Hematopoietic multipotent progenitor cell treated with erythropoietin and hydrocortisone succinate and interleukin-3 and kit ligand, for 6 days (in vitro differentiated cells): Measurements from ENCODE around the gene ANKRD13A.

ENCODE experiments used
- DNase-seq: peaks from one replicate; pipeline ENCODE4 v3.0.0-alpha.2; 2015

ANKRD13A gene

DNA sequence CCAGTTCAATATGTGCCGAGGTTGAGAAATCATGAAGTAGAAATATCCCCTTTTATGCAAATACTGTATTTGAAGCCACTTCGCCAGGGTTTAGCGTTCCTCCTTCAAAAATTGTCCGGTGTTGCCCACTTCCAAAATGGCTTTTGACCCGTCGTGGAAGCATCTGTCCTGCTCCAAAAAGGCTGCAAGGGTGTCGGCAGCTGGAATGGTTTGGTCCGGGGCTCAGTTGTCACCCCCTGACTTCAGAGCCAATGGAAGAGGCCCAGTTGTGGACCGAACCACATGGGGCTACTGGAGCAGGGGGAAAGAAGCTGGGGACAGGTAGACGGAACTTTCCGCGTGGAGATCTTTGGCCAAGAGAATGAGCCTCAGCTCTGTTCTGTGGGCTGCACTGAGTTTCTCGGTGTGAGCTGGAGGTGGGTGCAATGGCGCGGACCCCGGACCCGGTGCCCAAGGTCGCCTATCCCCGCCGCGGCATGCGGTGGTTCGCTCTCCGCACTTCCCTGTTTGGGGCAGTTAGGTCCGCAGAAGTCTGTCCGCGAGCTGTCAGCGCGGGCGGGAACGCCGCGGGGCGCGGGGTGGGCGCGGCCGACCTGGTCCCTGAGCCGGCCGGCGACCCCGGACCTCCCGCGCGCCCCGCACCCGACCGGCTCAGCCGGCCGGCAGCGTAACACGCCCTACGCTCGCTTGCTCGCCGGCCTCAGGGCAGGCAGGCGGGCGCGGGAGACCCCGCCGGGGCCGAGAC, at the start of gene ANKRD13A:
Gene ANKRD13A (plus strand): TSS at position 527 of the 745 bp plus-strand sequence. CDS start 259 bp downstream, outside the sequence.
- DNase-seq = peak; percentile 97

GRCh38 chr12:109950625-109951024, 48.6 kb upstream of the ANKRD13A start:
- DNase-seq = no peak

DNA sequence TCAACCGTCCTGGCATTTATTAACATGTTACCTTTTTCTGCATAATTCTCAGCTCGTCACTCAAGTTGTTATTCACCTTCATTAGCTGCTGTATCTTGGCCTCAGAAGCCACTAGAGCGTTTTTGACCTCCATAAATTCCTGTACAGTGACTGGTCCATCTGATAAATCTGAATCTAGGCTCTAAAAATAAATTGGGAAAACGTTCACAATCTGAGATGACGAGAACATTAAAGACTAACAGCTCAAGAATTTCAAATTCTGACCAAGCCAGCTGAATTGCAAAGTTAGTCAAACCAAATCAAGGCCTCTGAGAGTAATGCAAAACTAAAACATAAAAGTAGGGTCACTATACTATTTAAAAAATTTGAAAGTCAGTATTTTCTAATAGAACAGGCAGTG, 48.1 kb upstream of the ANKRD13A start:
- no peak for DNase-seq

GRCh38 chr12:109951751-109952150, 47.5 kb upstream of the ANKRD13A start:
- DNase-seq = no peak

GRCh38 chr12:109952160-109952858, 46.9 kb upstream of the ANKRD13A start:
- no peak for DNase-seq

DNA sequence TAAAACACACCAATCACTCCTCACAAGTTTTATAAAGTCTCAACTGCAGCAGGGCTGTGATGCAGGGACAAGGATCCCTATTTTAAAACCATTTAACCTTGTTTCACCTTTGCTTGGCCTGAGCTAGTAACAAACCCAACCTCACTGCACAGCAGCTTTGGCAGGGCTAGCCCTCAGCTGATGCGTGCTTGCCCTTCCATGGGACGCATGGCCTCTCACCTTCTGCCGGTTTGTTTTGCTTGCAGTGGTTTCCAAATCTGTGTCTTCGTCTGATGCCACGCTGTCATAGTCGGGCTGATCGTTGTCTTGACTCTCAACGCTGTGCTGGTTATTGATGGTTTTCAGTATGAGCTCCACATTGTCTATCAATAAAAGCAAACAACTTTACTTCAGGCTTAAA, 46.4 kb upstream of the ANKRD13A start:
- DNase-seq = no peak

DNA sequence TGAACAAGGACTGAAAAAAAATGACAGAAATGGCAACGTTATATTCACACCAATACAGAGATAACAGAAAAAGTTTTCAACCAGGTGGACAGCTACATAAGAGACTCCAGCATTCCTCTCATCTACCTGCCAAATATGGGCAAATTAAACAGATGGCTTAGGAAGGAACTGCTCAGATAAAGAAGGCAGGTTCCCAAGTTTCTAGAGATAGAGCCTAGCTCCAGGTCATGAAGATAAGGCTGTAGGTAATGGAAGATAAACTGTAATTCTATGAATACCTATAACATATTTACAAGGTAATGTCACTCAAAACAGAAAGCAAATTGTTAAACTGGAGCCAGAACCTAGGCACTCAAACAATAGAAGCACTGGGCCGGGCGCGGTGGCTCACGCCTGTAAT, 45.6 kb upstream of the ANKRD13A start:
- no peak for DNase-seq

DNA sequence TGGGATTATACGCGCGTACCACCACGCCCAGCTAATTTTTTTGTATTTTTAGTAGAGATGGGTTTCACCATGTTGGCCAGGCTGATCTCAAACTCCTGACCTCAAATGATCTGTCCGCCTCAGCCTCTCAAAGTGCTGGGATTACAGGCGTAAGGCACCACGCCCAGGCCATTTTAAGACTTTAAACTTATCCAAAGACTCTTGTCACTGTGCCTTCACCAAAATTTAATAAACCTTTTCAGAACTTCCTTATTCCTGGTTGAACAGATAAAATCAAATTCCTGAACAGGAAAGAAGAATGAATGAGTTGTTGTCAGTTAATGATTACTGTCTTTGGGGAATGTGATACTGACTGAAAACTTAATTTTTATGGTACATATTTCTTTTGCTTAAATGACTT, 40.9 kb upstream of the ANKRD13A start:
- no peak for DNase-seq

DNA sequence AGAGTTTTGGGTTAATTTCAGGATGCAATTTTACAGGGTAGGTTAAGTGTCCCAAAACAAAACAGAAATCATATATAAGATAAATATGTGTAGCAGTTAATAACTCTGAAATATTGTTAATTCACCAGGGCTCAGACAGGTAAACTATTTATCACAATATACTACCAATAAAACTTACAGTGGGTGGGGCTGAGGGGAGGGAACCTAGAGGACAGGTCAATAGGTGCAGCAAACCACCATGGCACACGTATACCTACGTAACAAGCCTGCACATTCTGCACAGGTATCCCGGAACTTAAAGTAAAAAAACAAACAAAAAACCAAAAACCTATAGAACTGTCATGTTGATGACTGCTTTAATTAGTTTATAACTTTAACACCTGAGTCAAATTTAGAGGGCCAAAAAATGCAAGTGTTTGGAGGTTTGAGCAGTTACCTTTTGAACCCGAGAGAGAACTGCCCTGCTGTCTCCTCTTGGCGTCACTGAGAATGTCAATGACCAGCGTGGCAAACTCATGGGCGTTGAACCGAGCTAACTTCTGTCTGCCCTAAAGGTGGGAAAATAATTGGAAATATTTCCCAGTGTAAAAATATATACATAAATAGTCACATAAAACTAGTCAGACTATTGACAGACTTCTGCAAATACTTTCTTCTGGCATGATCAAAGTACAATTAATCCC, 39.7 kb upstream of the ANKRD13A start:
- no peak for DNase-seq

DNA sequence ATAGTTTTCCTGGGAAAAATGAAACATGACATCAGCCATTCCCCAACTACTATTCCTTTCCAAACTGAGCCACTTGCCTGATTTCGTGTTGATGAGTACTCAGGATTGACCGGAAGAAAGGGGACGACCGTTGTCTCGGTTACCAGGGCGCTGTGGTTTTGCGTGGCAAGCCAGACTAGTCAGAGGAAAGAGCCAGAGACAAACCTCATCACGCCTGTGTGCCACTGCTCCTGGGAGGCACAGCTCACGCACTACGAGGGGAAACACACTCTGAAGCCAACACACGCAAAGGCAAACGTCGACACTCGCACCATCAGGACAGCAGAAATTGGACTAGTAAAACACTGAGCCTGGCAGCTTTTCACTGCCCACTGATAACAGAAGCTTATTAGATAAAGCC, 38.0 kb upstream of the ANKRD13A start:
- DNase-seq = no peak

DNA sequence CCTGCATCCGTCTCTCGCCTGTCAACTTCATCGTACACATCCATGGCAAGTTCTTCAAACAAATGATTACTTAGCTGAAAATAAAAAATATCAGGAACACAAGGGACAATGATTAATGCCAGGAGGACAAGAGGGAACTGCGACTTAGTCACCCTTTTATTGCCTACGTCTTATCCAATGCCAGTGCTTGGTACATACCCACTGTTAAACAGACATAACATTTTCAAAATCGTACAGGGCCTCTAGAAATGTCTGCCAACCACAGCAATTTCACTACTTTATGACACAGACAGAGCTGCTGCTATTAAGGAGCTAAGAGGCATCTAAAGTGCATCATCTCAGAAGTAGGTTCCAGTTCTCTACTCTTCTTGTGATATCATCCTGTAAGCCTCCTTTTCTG, 37.6 kb upstream of the ANKRD13A start:
- DNase-seq = no peak

DNA sequence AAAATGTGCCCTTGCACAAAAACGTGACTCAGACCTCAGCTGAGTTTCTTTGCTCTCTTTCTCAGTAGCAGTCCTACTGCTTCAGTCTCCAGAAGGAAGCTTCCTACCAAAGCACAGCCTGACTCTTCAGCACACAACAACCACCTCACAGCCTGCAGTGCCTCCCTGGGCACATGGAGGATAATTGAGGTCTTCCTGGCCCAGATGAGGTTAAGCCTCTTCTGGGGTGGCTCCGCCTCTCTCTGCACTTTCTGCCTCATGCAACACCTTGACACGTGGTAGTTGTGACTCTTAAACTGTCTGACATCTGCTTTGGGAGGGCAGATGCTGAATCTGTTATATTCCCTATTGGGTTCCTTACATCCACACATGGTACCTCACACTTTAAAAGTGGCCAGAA, 36.8 kb upstream of the ANKRD13A start:
- no peak for DNase-seq

- no peak for DNase-seq
These were observed 35.9 kb upstream of the ANKRD13A start for GRCh38 chr12:109963330-109963729.

DNA sequence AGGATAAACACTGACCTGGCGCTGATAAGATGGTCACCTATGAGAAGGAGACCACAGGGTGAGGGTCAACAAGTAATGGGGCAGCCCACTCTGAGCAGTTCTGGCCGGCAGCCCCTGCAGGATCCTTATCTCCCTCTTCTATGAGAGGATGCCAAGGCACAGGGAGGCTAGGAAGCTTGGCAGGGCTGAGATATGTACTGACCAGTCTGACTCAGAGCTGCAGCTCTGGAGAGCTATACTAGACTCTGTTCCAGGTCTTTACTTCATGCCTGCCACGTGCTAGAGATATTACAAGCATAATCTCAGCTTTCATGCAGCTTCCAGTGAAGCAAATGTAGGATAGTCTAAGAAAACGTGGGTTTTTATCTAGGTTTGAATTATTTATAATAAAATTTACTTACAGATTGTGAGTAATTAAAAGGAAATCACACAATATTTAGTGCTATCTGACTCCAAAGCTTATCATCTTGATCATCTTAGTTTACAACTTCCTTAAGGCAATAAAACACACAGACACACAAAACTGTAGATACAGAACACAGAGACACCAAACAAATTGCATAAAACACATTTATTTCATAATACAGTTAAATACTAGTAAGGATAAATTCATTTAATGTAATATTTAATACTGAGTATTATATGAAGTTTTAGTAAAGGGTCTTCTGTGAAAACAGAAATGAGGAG, 35.3 kb upstream of the ANKRD13A start:
- no peak for DNase-seq

GRCh38 chr12:109966546-109966945, 32.7 kb upstream of the ANKRD13A start:
- DNase-seq = no peak

- DNase-seq = no peak
These were observed 31.7 kb upstream of the ANKRD13A start for GRCh38 chr12:109967383-109968031.

DNA sequence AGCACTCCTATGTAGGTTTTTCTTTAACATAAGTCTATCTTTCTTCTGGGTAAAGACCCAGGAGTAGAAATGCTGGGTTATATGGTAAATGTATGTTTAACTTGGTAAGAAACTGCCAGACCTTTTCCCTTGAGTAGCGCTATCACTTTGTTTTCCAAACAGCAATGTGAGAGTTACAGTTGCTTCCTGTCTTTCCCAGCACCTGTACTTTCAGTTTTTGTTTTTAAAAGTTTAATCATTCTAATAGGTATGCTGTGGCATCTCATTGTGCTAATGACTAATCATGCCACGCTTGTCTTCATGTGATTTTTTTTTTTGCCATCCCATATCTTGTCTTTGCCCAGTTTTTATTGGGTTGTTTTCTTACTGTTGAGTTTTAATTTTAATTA, 31.2 kb upstream of the ANKRD13A start:
- no peak for DNase-seq

DNA sequence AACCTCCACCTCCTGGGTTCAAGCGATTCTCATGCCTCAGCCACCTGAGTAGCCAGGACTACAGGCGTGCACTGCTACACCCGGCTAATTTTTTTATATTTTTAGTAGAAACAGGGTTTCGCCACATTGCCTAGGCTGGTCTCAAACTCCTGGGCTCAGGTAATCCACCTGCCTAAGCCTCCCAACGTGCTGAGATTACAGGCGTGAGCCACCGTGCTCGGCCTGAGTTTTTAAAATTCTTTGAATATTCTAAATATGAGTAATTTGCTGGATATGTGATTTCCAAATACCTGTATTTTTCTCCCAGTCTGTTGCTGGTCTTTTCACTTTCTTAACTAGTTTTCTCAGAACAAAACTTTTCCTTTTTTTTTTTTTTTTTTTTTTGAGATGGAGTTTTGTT, 30.4 kb upstream of the ANKRD13A start:
- no peak for DNase-seq

- no peak for DNase-seq
These were observed 26.4 kb upstream of the ANKRD13A start for GRCh38 chr12:109972821-109973220.

DNA sequence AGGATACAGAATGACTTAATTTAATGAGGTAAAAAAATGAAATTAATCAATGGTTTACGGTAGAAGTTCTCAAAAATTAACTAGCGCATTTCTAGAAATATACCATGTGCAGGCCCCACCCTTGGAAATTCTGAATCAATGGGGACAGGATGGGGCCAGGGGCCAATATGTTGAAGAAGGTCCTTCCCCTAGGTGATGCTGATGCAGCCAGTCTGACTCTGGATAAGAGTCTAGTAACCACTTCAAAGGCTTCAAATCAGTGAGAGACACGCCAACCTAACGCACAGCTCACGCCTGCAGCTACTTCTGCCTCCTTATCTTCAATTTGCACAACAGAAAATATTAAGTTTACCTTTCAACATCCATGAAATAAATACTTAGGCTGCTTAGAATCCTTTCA, 17.9 kb upstream of the ANKRD13A start:
- no peak for DNase-seq

DNA sequence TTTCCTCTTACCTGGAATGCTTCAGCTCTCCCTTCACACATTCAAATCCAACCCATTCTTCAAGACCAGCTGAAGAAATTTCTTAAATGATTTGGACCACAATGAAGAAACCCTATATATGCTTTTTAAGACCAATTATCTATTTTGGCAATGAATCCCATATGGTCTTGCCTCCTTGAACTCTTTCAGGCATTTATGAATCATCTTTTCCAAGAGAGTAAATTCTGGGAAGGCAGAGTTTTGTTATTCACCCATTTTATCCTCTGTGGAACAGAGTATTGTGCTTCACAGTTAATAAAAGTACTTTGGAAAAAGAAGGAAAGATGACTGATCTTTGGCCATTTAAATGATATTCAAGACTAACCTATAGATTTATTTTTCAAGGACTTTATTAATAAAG, 17.0 kb upstream of the ANKRD13A start:
- no peak for DNase-seq

- DNase-seq = peak; percentile 72
These were observed 15.6 kb upstream of the ANKRD13A start for GRCh38 chr12:109983432-109984142.
